Liver (tissue), 9 donors: ENCODE results near the gene EXOSC10. TPM values are rescaled to one million over a fixed set of nuclear protein-coding genes. Genes with fewer than 3 reads are reported as not detected.

Source experiments
- DNase-seq: peaks from one replicate; pipeline ENCODE4 v3.0.0-alpha.2; 2017; ENCODE audit warnings: low spot score
- H3K27ac ChIP-seq, 2 donors: one replicate each; pipeline ENCODE4 v1.7.0; 2013; ENCODE audit warnings: inconsistent platforms in 2 of 2, low read length in 2 of 2, control low read depth in 1 of 2, low read depth in 1 of 2, mild to moderate bottlenecking in 1 of 2
- H3K27me3 ChIP-seq, 4 donors: one replicate each; pipeline versions ENCODE4 v1.6.1 to v1.7.0; 2013; ENCODE audit warnings: low read length in 3 of 4, inconsistent platforms in 1 of 4, mild to moderate bottlenecking in 1 of 4, moderate library complexity in 1 of 4; ENCODE audit not compliant: control insufficient read depth in 4 of 4, insufficient read depth in 4 of 4
- H3K36me3 ChIP-seq, 4 donors: one replicate each; pipeline versions ENCODE4 v1.6.1 to v1.7.0; 2013; ENCODE audit warnings: low read length in 3 of 4, mild to moderate bottlenecking in 3 of 4, low read depth in 1 of 4, moderate library complexity in 1 of 4; ENCODE audit not compliant: control insufficient read depth in 4 of 4, insufficient read depth in 3 of 4
- H3K4me1 ChIP-seq, 4 donors: one replicate each; pipeline versions ENCODE4 v1.6.1 to v1.7.0; 2013; ENCODE audit warnings: low read length in 3 of 4, mild to moderate bottlenecking in 3 of 4, moderate library complexity in 1 of 4; ENCODE audit not compliant: control insufficient read depth in 4 of 4, insufficient read depth in 4 of 4
- H3K4me3 ChIP-seq, 3 donors: one replicate each; pipeline versions ENCODE4 v1.6.1 to v1.7.0; 2013; ENCODE audit warnings: low read length in 3 of 3, control low read depth in 1 of 3, low read depth in 1 of 3, mild to moderate bottlenecking in 1 of 3
- H3K9ac ChIP-seq, 2 donors: one replicate each; pipeline ENCODE4 v1.7.0; 2013; ENCODE audit warnings: low read length in 2 of 2, mild to moderate bottlenecking in 2 of 2, moderate library complexity in 2 of 2, control low read depth in 1 of 2, low read depth in 1 of 2
- H3K9me3 ChIP-seq, 4 donors: one replicate each; pipeline versions ENCODE4 v1.6.1 to v1.7.0; 2013; ENCODE audit warnings: low read length in 3 of 4; ENCODE audit not compliant: control insufficient read depth in 4 of 4
- CTCF ChIP-seq: fragments of 150-350 bp; IDR thresholded peaks from 2 replicates; pipeline ENCODE4 v1.5.1; 2017; ENCODE audit warnings: improper control_type of control experiment, low read depth, low read length; ENCODE audit not compliant: missing input control
- EGR1 ChIP-seq, 2 donors: IDR thresholded peaks; 2 replicates each; pipeline ENCODE4 v1.6.1; 2016 to 2018; ENCODE audit warnings: antibody characterized with exemption in 2 of 2, low read depth in 2 of 2
- FOXA1 ChIP-seq: IDR thresholded peaks from 2 replicates; pipeline ENCODE4 v1.6.1; 2016; ENCODE audit warnings: antibody characterized with exemption
- GABPA ChIP-seq, 2 donors: IDR thresholded peaks in 1 of 2; conservative IDR thresholded peaks in 1 of 2; 2 replicates each; pipeline ENCODE4 v1.6.1; 2016; ENCODE audit warnings: antibody characterized with exemption in 2 of 2, mild to moderate bottlenecking in 1 of 2, moderate library complexity in 1 of 2
- HNF4A ChIP-seq, 2 donors: conservative IDR thresholded peaks; 2 replicates each; pipeline ENCODE4 v1.6.1; 2016; ENCODE audit warnings: antibody characterized with exemption in 2 of 2, mild to moderate bottlenecking in 2 of 2
- HNF4G ChIP-seq: IDR thresholded peaks from 2 replicates; pipeline ENCODE4 v1.6.1; 2016; ENCODE audit warnings: antibody characterized with exemption
- JUND ChIP-seq, 2 donors: IDR thresholded peaks; 2 replicates each; pipeline ENCODE4 v1.6.1; 2016; ENCODE audit warnings: antibody characterized with exemption in 2 of 2
- MAX ChIP-seq: IDR thresholded peaks from 2 replicates; pipeline ENCODE4 v1.6.1; 2016; ENCODE audit warnings: antibody characterized with exemption
- REST ChIP-seq: IDR thresholded peaks from 2 replicates; pipeline ENCODE4 v1.6.1; 2016; ENCODE audit warnings: antibody characterized with exemption, mild to moderate bottlenecking
- RXRA ChIP-seq, 2 donors: IDR thresholded peaks; 2 replicates each; pipeline ENCODE4 v1.6.1; 2017 to 2018; ENCODE audit warnings: antibody characterized with exemption in 2 of 2, mild to moderate bottlenecking in 1 of 2
- SP1 ChIP-seq: IDR thresholded peaks from 2 replicates; pipeline ENCODE4 v1.6.1; 2018; ENCODE audit warnings: antibody characterized with exemption, mild to moderate bottlenecking
- TAF1 ChIP-seq: conservative IDR thresholded peaks from 2 replicates; pipeline ENCODE4 v1.6.1; 2016; ENCODE audit warnings: antibody characterized with exemption, mild to moderate bottlenecking
- YY1 ChIP-seq: IDR thresholded peaks from 2 replicates; pipeline ENCODE4 v1.6.1; 2016; ENCODE audit warnings: antibody characterized with exemption, mild to moderate bottlenecking
- WGBS: extraction: QIAGEN DNeasy Blood & Tissue Kit; methylation state at CpG from one replicate; pipeline ENCODE4 v1.1.7; 2013; 5-methylcytosine and 5-hydroxymethylcytosine counted together
- polyA plus RNA-seq, 2 donors: library from polyadenylated mRNA; stranded (reverse) in 1 of 2; unstranded in 1 of 2; fragments of 200-250 nt in 1 of 2; fragments of >200 nt in 1 of 2; fragmentation: Nextera tagmentation in 1 of 2; extraction: Ambion mirVana in 1 of 2; gene quantifications; one replicate each; pipeline versions ENCODE4 v1.2.1 to v1.2.3, GENCODE V29; 2013 to 2015
- total RNA-seq, 2 donors: library from RNA; depleted of rRNA; stranded (reverse); fragments of >200 nt; gene quantifications; one replicate each; pipeline ENCODE4 v1.2.3, GENCODE V29; 2014
- donor health status: healthy.
- donor health status: healthy.
- donor health status: healthy.
- donor health status: healthy.
- donor health status: healthy.

Gene EXOSC10
- total and polyA plus RNA-seq, 4 donors: 11.3 to 29.2 (median 20.9) TPM

GRCh38 chr1:11026903-11027302, 72.8 kb downstream of the EXOSC10 start:
- no peak overlapping the region for H3K27ac ChIP-seq
- no peaks in the 10 kb centered on the region for H3K27me3 ChIP-seq
- WGBS: 96% methylated on average over 5 of the region's 5 CpGs
- DNase-seq: no peak
- H3K36me3 ChIP-seq: peaks cover 10 to 72% (median 56%) of the 10 kb centered on the region in 4 donors
- TF ChIP-seq HNF4G (no peak), EGR1 (IDR thresholded peaks at IDR 0.05; ENCODE audit: low read depth in 2 of 2) (no peak), YY1 (no peak), CTCF (no peak), JUND (IDR thresholded peaks at IDR 0.05) (no peak), REST (no peak), FOXA1 (no peak), SP1 (no peak), HNF4A (conservative IDR thresholded peaks at IDR 0.05) (no peak)
- H3K9ac ChIP-seq: no peak overlapping the region
- H3K4me1 ChIP-seq: peaks cover 0 to 2% (median 0%) of the 10 kb centered on the region in 4 donors
- no peaks in the 10 kb centered on the region for H3K9me3 ChIP-seq
- H3K4me3 ChIP-seq: no peak overlapping the region

- Histone ChIP-seq H3K4me1 (peaks cover 0 to 2% (median 0%) of the 10 kb centered on the region in 4 donors), H3K27me3 (no peaks in the 10 kb centered on the region), H3K27ac (no peak overlapping the region), H3K4me3 (no peak overlapping the region), H3K9ac (no peak overlapping the region), H3K9me3 (no peaks in the 10 kb centered on the region), H3K36me3 (peaks cover 10 to 79% (median 62%) of the 10 kb centered on the region in 4 donors)
- TF ChIP-seq GABPA (IDR thresholded peaks at IDR 0.05 in 1 of 2, conservative IDR thresholded peaks at IDR 0.05 in 1 of 2) (no peak), CTCF (no peak), HNF4A (conservative IDR thresholded peaks at IDR 0.05) (no peak), JUND (IDR thresholded peaks at IDR 0.05) (no peak), TAF1 (no peak), RXRA (IDR thresholded peaks at IDR 0.05) (no peak), MAX (no peak)
- DNase-seq: no peak
- 91% methylated on average over 1 of the region's 1 CpG for WGBS
Measured at GRCh38 chr1:11026052-11026451, 73.6 kb downstream of the EXOSC10 start.
